Panc1 (cell line): Measurements from ENCODE around the gene MCM5. TPM values are rescaled to one million over a fixed set of nuclear protein-coding genes. Genes with fewer than 3 reads are reported as not detected.
A peak's percentile ranks its signal among the peaks of the same experiment; 100 is the strongest.

ENCODE experiments used
- ATAC-seq: fragments of 200-7000 bp; cut with Tn5 transposase; 2 replicates; pipeline ENCODE4 v1.9.1; 2020; ENCODE audit warnings: mild to moderate bottlenecking, moderate library complexity
- BruUV-seq: library from RNA; stranded (reverse); fragments of 400-500 nt; replicated peaks from 2 replicates; lab custom pipeline; 2021; lab: Mats Ljungman, UMichigan
- CTCF ChIA-PET: fragments of 300-600 bp; sonication (Branson Sonifier 250); formaldehyde crosslinking; loops from one replicate; lab custom pipeline; 2022; ENCODE audit warnings: antibody characterized with exemption; lab: Charles Lee
- POLR2A ChIA-PET: fragments of 300-600 bp; sonication (Branson Sonifier 250); formaldehyde crosslinking; loops from one replicate; lab custom pipeline; 2022; ENCODE audit warnings: antibody characterized with exemption; lab: Charles Lee
- DNase-seq: peaks from one replicate; pipeline ENCODE4 v3.0.0-alpha.2; 2010; ENCODE audit warnings: low read depth, low spot score
- H3K27ac ChIP-seq: 2 replicates; pipeline ENCODE4 v1.5.1; 2011; ENCODE audit warnings: mild to moderate bottlenecking, low read length, inconsistent platforms
- H3K27me3 ChIP-seq: fragments of 200-500 bp; sonication (Bioruptor generic); 2 replicates; pipeline ENCODE4 v1.6.0; 2014; ENCODE audit warnings: low read length, inconsistent platforms; ENCODE audit not compliant: control insufficient read depth, insufficient read depth
- H3K36me3 ChIP-seq: fragments of 200-500 bp; sonication (Bioruptor generic); 2 replicates; pipeline ENCODE4 v1.5.1; 2014; ENCODE audit warnings: inconsistent platforms, mild to moderate bottlenecking, low read length, moderate library complexity; ENCODE audit not compliant: control insufficient read depth, insufficient read depth
- H3K4me1 ChIP-seq: 2 replicates; pipeline ENCODE4 v1.5.1; 2011; ENCODE audit warnings: inconsistent platforms, mild to moderate bottlenecking, low read length, moderate library complexity; ENCODE audit not compliant: control insufficient read depth, insufficient read depth
- H3K4me3 ChIP-seq, 2 experiments: 2 replicates each; pipeline ENCODE4 v1.5.1; 2011 to 2012; ENCODE audit warnings: low read depth in 2 of 2, low read length in 2 of 2, mild to moderate bottlenecking in 2 of 2, inconsistent platforms in 1 of 2, moderate library complexity in 1 of 2
- H3K9me3 ChIP-seq: fragments of 200-500 bp; sonication (Bioruptor generic); 2 replicates; pipeline ENCODE4 v1.5.1; 2014; ENCODE audit warnings: low read depth, mild to moderate bottlenecking, inconsistent platforms, low read length, moderate library complexity; ENCODE audit not compliant: control insufficient read depth, insufficient read depth
- POLR2AphosphoS5 ChIP-seq: IDR thresholded peaks from 2 replicates; pipeline ENCODE4 v1.6.1; 2012; ENCODE audit warnings: mild to moderate bottlenecking, low read depth, low read length, moderate library complexity
- SIN3A ChIP-seq: IDR thresholded peaks from 2 replicates; pipeline ENCODE4 v1.6.1; 2012; ENCODE audit warnings: low read depth, mild to moderate bottlenecking, low read length, moderate library complexity, borderline replicate concordance; ENCODE audit not compliant: insufficient read depth
- TCF7L2 ChIP-seq: IDR thresholded peaks from 2 replicates; pipeline ENCODE4 v1.6.1; 2011; ENCODE audit warnings: mild to moderate bottlenecking, low read depth, low read length, inconsistent platforms
- in situ Hi-C: cut with HindIII; loops from 2 replicates; pipeline ENCODE4 v1.10.0; 2016; ENCODE audit warnings: low sequenced_read_pairs, low pct_unique_long_range_greater_than_20kb
- intact Hi-C: fragments of 100-400 bp; cut with micrococcal nuclease; formaldehyde crosslinking; loops from one replicate; pipeline ENCODE4 v1.10.0; 2022; ENCODE audit not compliant: unreplicated experiment
- total RNA-seq: library from RNA; stranded (reverse); gene quantifications from one replicate; pipeline ENCODE4 v1.2.1, GENCODE V29; 2021; ENCODE audit not compliant: unreplicated experiment
- TF ChIP-seq, protein P1 (sequence below): fragments of 450-650 bp; IDR thresholded peaks from 2 replicates; pipeline ENCODE4 v1.5.1; 2017; ENCODE audit warnings: mild to moderate bottlenecking
- TF ChIP-seq, protein P2 (sequence below), 2 experiments: IDR thresholded peaks; 2 replicates each; pipeline ENCODE4 v1.6.1; 2011 to 2012; ENCODE audit warnings: low read depth in 2 of 2, control low read depth in 1 of 2, low read length in 1 of 2, mild to moderate bottlenecking in 1 of 2, moderate library complexity in 1 of 2; ENCODE audit not compliant: insufficient read depth in 1 of 2

MCM5 gene
- total RNA-seq, 1 experiment from 2014 or later: 122 TPM

DNA sequence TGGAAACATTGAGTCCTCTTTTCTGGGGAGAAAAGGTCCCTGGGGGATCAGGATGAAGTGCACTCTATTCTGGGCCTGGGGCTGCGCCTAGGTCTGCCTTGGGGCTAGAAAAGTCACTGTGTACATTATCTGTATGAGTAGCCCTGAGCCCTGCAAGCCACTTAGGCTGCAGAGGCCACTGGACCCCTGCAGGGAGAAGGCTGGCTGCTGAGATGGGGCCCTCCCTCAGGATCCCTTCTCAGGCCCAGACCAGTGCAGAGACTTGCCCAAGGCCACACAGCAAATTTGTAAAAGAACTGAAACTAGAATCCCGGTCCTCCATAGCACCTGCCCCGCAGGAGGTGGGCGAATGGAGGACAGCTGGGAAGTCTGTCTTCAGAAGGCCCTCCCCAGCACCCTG, 45.9 kb upstream of the MCM5 start:
- no peak overlapping the region for H3K4me3 ChIP-seq
- peaks cover 24% of the 10 kb centered on the region for H3K4me1 ChIP-seq
- DNase-seq (no peak), ATAC-seq (no peak)
- no peaks in the 10 kb centered on the region for H3K9me3 ChIP-seq
- no peaks in the 10 kb centered on the region for H3K36me3 ChIP-seq
- in situ Hi-C loops (no loop called here), intact Hi-C loops (loop anchor here (5.0 to 10.0 kb wide), 2 partner anchors 43 to 231 kb away; no protein-coding TSS in a partner anchor)
- H3K27ac ChIP-seq: no peak overlapping the region
- CTCF ChIA-PET: no interaction called here
- H3K27me3 ChIP-seq: no peaks in the 10 kb centered on the region
- BruUV-seq: no TSS peak
- POLR2A ChIA-PET: no interaction called here
- TF ChIP-seq TCF7L2 (no peak), SIN3A (no peak), POLR2AphosphoS5 (no peak)
- TF ChIP-seq, protein P1, sequence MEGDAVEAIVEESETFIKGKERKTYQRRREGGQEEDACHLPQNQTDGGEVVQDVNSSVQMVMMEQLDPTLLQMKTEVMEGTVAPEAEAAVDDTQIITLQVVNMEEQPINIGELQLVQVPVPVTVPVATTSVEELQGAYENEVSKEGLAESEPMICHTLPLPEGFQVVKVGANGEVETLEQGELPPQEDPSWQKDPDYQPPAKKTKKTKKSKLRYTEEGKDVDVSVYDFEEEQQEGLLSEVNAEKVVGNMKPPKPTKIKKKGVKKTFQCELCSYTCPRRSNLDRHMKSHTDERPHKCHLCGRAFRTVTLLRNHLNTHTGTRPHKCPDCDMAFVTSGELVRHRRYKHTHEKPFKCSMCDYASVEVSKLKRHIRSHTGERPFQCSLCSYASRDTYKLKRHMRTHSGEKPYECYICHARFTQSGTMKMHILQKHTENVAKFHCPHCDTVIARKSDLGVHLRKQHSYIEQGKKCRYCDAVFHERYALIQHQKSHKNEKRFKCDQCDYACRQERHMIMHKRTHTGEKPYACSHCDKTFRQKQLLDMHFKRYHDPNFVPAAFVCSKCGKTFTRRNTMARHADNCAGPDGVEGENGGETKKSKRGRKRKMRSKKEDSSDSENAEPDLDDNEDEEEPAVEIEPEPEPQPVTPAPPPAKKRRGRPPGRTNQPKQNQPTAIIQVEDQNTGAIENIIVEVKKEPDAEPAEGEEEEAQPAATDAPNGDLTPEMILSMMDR: no peak
- TF ChIP-seq, protein P2, sequence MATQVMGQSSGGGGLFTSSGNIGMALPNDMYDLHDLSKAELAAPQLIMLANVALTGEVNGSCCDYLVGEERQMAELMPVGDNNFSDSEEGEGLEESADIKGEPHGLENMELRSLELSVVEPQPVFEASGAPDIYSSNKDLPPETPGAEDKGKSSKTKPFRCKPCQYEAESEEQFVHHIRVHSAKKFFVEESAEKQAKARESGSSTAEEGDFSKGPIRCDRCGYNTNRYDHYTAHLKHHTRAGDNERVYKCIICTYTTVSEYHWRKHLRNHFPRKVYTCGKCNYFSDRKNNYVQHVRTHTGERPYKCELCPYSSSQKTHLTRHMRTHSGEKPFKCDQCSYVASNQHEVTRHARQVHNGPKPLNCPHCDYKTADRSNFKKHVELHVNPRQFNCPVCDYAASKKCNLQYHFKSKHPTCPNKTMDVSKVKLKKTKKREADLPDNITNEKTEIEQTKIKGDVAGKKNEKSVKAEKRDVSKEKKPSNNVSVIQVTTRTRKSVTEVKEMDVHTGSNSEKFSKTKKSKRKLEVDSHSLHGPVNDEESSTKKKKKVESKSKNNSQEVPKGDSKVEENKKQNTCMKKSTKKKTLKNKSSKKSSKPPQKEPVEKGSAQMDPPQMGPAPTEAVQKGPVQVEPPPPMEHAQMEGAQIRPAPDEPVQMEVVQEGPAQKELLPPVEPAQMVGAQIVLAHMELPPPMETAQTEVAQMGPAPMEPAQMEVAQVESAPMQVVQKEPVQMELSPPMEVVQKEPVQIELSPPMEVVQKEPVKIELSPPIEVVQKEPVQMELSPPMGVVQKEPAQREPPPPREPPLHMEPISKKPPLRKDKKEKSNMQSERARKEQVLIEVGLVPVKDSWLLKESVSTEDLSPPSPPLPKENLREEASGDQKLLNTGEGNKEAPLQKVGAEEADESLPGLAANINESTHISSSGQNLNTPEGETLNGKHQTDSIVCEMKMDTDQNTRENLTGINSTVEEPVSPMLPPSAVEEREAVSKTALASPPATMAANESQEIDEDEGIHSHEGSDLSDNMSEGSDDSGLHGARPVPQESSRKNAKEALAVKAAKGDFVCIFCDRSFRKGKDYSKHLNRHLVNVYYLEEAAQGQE (IDR thresholded peaks at IDR 0.05; ENCODE audit: insufficient read depth in 1 of 2, low read depth in 2 of 2, low read length in 1 of 2): no peak

DNA sequence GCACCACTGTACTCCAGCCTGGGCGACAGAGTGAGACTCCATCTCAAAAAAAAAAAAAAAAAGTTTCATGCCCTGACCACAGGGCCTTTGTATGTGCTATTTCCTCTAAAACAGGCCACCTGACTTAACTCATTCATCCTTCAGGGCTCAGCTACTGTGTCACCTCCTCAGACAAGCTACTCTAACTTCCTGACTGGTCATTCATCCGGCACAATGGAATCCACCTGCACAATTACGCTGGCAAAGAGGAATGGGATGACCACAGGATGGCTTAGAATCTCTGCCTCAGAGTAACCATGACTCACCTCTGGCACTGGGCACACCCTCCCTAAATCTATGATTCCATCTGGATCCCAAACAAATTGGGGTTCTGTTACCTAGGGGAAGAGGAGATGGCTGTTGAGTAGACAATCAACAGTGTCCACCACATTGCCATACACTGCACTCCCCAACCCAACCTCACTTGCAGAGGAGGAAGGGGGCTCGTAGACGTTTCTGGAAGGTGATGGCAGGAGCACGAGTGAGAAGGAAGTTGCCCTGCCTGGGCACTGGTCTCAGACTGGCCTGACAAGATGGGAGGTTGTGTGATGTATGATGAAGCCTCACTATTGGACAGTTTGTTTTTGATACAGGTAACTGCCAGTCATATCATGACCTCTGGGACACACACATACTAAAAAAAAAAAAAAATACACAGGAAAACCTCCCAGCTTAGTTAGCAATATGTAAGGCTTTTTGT, 41.9 kb upstream of the MCM5 start:
- Histone ChIP-seq H3K4me1 (no peaks in the 10 kb centered on the region; the same call in 1 of the 2 replicates), H3K4me3 (no peak overlapping the region), H3K27ac (no peak overlapping the region), H3K27me3 (no peaks in the 10 kb centered on the region), H3K9me3 (no peaks in the 10 kb centered on the region), H3K36me3 (no peaks in the 10 kb centered on the region)
- TF ChIP-seq SIN3A: no peak
- TF ChIP-seq TCF7L2: no peak
- TF ChIP-seq, protein P2 (IDR thresholded peaks at IDR 0.05; ENCODE audit: insufficient read depth in 1 of 2, low read depth in 2 of 2, low read length in 1 of 2): no peak
- no peak for TF ChIP-seq POLR2AphosphoS5
- TF ChIP-seq, protein P1: no peak
- POLR2A ChIA-PET: interaction anchor here (0.7 kb wide), 1 partner anchor 9 kb away, joined by 3 read pairs; no protein-coding TSS in a partner anchor
- DNase-seq (no peak), ATAC-seq (0 out of 2 replicates have a peak, but pooled peaks have one; percentile 28)
- CTCF ChIA-PET: no interaction called here
- in situ Hi-C loops (no loop called here), intact Hi-C loops (loop anchor here (10.0 kb wide), 1 partner anchor 227 kb away; no protein-coding TSS in a partner anchor)
- no TSS peak for BruUV-seq
